ENCODE data around the gene WNK3.

The WNK3 gene

DNA sequence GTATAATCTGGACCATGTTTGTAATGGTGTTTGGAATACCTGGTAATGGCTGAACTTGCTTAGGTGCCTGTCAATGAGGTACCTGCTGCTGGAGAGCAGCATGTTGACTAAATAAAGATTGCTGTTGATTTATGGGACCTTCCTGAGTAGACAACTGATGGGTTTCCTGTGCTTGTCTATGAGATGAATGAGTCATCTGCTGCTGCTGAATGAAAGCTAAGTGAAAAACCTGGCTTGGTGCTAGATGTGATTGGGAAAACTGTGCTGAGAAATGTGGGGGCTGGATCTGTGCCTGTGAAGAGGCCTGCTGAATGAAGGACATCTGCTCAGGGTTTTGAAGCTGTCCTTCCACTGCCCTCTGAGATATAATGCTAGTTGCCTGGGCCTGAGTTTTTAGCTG is 69.6 kb downstream of the WNK3 start:
- Histone ChIP-seq H3K79me2 (ENCODE audit: low read length) (no peaks in the 10 kb centered on the region), H3K9me2 (replicated peaks; ENCODE audit: insufficient read depth, low read length) (no peaks in the 10 kb centered on the region), H3K4me1 (ENCODE audit: low read length) (no peaks in the 10 kb centered on the region), H3F3A (ENCODE audit: insufficient read depth, low read length) (no peaks in the 10 kb centered on the region), H3K9ac (ENCODE audit: low read length) (no peak overlapping the region), H3K4me3 (ENCODE audit: low read length) (no peak overlapping the region), H3K36me3 (replicated peaks; ENCODE audit: insufficient read depth, low read length) (no peaks in the 10 kb centered on the region), H3K4me2 (ENCODE audit: low read depth, low read length) (no peak overlapping the region), H4K20me1 (ENCODE audit: insufficient read depth, low read length) (no peaks in the 10 kb centered on the region), H3K27ac (ENCODE audit: low read length) (no peak overlapping the region), H2AFZ (ENCODE audit: low read length) (no peak overlapping the region), H3K9me3 (replicated peaks; ENCODE audit: insufficient read depth, low read length) (no peaks in the 10 kb centered on the region), H3K27me3 (replicated peaks; ENCODE audit: insufficient read depth, low read length) (no peaks in the 10 kb centered on the region)
- TF ChIP-seq, protein P1, sequence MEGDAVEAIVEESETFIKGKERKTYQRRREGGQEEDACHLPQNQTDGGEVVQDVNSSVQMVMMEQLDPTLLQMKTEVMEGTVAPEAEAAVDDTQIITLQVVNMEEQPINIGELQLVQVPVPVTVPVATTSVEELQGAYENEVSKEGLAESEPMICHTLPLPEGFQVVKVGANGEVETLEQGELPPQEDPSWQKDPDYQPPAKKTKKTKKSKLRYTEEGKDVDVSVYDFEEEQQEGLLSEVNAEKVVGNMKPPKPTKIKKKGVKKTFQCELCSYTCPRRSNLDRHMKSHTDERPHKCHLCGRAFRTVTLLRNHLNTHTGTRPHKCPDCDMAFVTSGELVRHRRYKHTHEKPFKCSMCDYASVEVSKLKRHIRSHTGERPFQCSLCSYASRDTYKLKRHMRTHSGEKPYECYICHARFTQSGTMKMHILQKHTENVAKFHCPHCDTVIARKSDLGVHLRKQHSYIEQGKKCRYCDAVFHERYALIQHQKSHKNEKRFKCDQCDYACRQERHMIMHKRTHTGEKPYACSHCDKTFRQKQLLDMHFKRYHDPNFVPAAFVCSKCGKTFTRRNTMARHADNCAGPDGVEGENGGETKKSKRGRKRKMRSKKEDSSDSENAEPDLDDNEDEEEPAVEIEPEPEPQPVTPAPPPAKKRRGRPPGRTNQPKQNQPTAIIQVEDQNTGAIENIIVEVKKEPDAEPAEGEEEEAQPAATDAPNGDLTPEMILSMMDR (IDR thresholded peaks at IDR 0.05; ENCODE audit: low read length): no peak
- TF ChIP-seq EZH2phosphoT487 (IDR thresholded peaks at IDR 0.05; ENCODE audit: low read length): no peak
- TF ChIP-seq EZH2 (optimal IDR thresholded peaks at IDR 0.05; ENCODE audit: low read depth, low read length): no peak
- DNase-seq: no peak

DNA sequence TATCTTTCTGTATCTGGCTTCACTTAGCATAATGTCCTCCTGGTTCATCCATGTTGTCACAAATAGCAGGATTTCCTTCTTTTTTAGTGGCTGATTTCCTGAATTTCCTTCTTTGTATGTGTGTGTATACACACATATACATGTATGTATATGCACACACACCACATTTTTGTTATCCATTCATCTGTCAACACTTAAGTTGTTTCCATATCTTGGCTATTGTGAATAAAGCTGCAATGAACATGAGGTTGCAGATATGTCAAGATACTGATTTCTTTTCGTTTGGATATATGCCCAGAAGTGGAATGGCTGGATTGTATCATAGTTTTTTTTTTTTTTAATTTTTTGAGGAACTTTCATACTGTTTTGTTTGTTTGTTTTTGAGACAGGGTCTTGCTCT is 76.2 kb downstream of the WNK3 start:
- Histone ChIP-seq H3K36me3 (replicated peaks; ENCODE audit: insufficient read depth, low read length) (no peaks in the 10 kb centered on the region), H2AFZ (ENCODE audit: low read length) (no peak overlapping the region), H3K9me3 (replicated peaks; ENCODE audit: insufficient read depth, low read length) (no peaks in the 10 kb centered on the region), H3K9ac (ENCODE audit: low read length) (no peak overlapping the region), H3F3A (ENCODE audit: insufficient read depth, low read length) (no peaks in the 10 kb centered on the region), H3K4me3 (ENCODE audit: low read length) (no peak overlapping the region), H3K79me2 (ENCODE audit: low read length) (no peaks in the 10 kb centered on the region), H3K4me2 (ENCODE audit: low read depth, low read length) (no peak overlapping the region), H3K27ac (ENCODE audit: low read length) (no peak overlapping the region), H3K4me1 (ENCODE audit: low read length) (no peaks in the 10 kb centered on the region), H3K9me2 (replicated peaks; ENCODE audit: insufficient read depth, low read length) (no peaks in the 10 kb centered on the region), H4K20me1 (ENCODE audit: insufficient read depth, low read length) (no peaks in the 10 kb centered on the region), H3K27me3 (replicated peaks; ENCODE audit: insufficient read depth, low read length) (no peaks in the 10 kb centered on the region)
- TF ChIP-seq EZH2phosphoT487 (IDR thresholded peaks at IDR 0.05; ENCODE audit: low read length) (no peak), EZH2 (optimal IDR thresholded peaks at IDR 0.05; ENCODE audit: low read depth, low read length) (no peak)
- TF ChIP-seq, protein P1 (IDR thresholded peaks at IDR 0.05; ENCODE audit: low read length): no peak
- no peak for DNase-seq

DNA sequence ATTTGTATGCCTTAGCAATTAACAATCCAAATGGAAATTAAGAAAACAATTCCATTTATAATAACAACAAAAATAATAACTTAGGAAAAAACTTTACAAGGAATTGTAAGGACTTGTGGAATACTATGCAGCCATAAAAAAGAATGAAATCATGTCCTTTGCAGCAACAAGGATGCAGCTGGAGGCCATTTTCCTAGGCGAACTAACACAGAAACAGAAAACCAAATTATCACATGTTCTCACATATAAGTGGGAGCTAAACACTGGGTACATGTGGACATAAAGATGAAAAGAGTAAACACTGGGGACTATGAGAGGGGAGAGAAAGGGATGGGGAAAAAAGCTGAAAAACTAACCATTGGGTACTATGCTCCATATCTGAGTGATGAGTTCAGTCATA is 77.4 kb downstream of the WNK3 start:
- Histone ChIP-seq H3K4me1 (ENCODE audit: low read length) (no peaks in the 10 kb centered on the region), H3K4me3 (ENCODE audit: low read length) (no peak overlapping the region), H3K27ac (ENCODE audit: low read length) (no peak overlapping the region)

More for the DNA sequence above, 77.4 kb downstream of the WNK3 start:
- Histone ChIP-seq H3K4me2 (ENCODE audit: low read depth, low read length) (no peak overlapping the region), H3F3A (ENCODE audit: insufficient read depth, low read length) (no peaks in the 10 kb centered on the region), H3K36me3 (replicated peaks; ENCODE audit: insufficient read depth, low read length) (no peaks in the 10 kb centered on the region), H3K27me3 (replicated peaks; ENCODE audit: insufficient read depth, low read length) (no peaks in the 10 kb centered on the region), H3K79me2 (ENCODE audit: low read length) (no peaks in the 10 kb centered on the region), H2AFZ (ENCODE audit: low read length) (no peak overlapping the region), H4K20me1 (ENCODE audit: insufficient read depth, low read length) (no peaks in the 10 kb centered on the region), H3K9me3 (replicated peaks; ENCODE audit: insufficient read depth, low read length) (no peaks in the 10 kb centered on the region), H3K9me2 (replicated peaks; ENCODE audit: insufficient read depth, low read length) (no peaks in the 10 kb centered on the region), H3K9ac (ENCODE audit: low read length) (no peak overlapping the region)
- TF ChIP-seq EZH2phosphoT487 (IDR thresholded peaks at IDR 0.05; ENCODE audit: low read length) (no peak), EZH2 (optimal IDR thresholded peaks at IDR 0.05; ENCODE audit: low read depth, low read length) (no peak)
- TF ChIP-seq, protein P1 (IDR thresholded peaks at IDR 0.05; ENCODE audit: low read length): no peak
- DNase-seq: no peak

Data from MM.1S (cell line).